Skeletal muscle tissue (tissue), 4 donors: Measurements from ENCODE around the gene TRAPPC10. TPM values are rescaled to one million over a fixed set of nuclear protein-coding genes. Genes with fewer than 3 reads are reported as not detected.
A peak's percentile ranks its signal among the peaks of the same experiment; 100 is the strongest.

Source experiments
- H3K27ac ChIP-seq: one replicate; pipeline ENCODE4 v1.7.0; 2013; ENCODE audit warnings: mild to moderate bottlenecking, low read depth, low read length, inconsistent platforms
- H3K27me3 ChIP-seq, 3 donors: one replicate each; pipeline ENCODE4 v1.7.0; 2013; ENCODE audit warnings: low read length in 3 of 3; ENCODE audit not compliant: control insufficient read depth in 3 of 3, insufficient read depth in 3 of 3
- H3K36me3 ChIP-seq, 3 donors: one replicate each; pipeline ENCODE4 v1.7.0; 2013; ENCODE audit warnings: low read length in 3 of 3; ENCODE audit not compliant: control insufficient read depth in 3 of 3, insufficient read depth in 3 of 3
- H3K4me1 ChIP-seq, 3 donors: one replicate each; pipeline ENCODE4 v1.7.0; 2013; ENCODE audit warnings: low read length in 3 of 3, mild to moderate bottlenecking in 3 of 3; ENCODE audit not compliant: control insufficient read depth in 3 of 3, insufficient read depth in 3 of 3
- H3K4me3 ChIP-seq, 3 donors: one replicate each; pipeline ENCODE4 v1.7.0; 2013; ENCODE audit warnings: low read length in 3 of 3
- H3K9ac ChIP-seq, 3 donors: one replicate each; pipeline ENCODE4 v1.7.0; 2013; ENCODE audit warnings: low read length in 3 of 3, mild to moderate bottlenecking in 3 of 3, moderate library complexity in 2 of 3, low read depth in 1 of 3
- H3K9me3 ChIP-seq, 3 donors: one replicate each; pipeline ENCODE4 v1.7.0; 2013; ENCODE audit warnings: low read length in 3 of 3; ENCODE audit not compliant: control insufficient read depth in 3 of 3
- total RNA-seq: library from RNA; depleted of rRNA; stranded (reverse); fragments of >200 nt; gene quantifications from one replicate; pipeline ENCODE4 v1.2.3, GENCODE V29; 2014
- donor health status: Osteomylitis.

The TRAPPC10 gene
- total RNA-seq, 1 donor from 2014 or later: 7.3 TPM

DNA sequence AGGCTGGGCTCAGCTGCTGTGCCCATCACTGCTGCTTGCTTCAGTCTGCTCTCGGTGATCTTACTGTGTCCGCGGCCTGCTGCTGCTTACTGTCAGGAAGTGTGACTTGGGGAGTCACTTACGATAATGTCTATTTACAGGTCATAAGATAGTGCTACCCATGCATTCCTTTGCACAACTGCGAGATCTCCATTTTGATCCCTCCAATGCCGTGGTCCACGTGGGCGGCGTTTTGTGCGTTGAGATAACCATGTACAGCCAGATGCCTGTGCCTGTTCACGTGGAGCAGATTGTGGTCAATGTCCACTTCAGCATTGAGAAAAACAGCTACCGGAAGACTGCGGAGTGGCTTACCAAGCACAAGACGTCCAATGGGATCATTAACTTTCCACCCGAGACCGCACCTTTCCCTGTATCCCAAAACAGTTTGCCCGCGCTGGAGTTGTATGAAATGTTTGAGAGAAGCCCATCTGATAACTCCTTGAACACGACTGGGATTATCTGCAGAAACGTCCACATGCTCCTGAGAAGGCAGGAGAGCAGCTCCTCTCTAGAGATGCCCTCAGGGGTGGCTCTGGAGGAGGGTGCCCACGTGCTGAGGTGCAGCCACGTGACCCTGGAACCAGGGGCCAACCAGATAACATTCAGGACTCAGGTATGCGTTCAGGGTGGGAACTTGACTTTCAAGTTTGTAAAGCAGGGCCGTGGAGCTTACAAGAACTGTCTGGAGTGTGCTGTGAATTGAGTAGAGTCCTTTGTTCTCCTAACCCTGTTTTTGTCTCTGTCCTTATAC is 70.7 kb downstream of the TRAPPC10 start:
- Histone ChIP-seq H3K4me1 (peaks cover 0 to 4% (median 3%) of the 10 kb centered on the region in 3 donors), H3K36me3 (peaks cover 45 to 75% (median 52%) of the 10 kb centered on the region in 3 donors), H3K27ac (no peak overlapping the region), H3K4me3 (no peak overlapping the region), H3K9me3 (no peaks in the 10 kb centered on the region), H3K27me3 (no peaks in the 10 kb centered on the region), H3K9ac (no peak overlapping the region)

DNA sequence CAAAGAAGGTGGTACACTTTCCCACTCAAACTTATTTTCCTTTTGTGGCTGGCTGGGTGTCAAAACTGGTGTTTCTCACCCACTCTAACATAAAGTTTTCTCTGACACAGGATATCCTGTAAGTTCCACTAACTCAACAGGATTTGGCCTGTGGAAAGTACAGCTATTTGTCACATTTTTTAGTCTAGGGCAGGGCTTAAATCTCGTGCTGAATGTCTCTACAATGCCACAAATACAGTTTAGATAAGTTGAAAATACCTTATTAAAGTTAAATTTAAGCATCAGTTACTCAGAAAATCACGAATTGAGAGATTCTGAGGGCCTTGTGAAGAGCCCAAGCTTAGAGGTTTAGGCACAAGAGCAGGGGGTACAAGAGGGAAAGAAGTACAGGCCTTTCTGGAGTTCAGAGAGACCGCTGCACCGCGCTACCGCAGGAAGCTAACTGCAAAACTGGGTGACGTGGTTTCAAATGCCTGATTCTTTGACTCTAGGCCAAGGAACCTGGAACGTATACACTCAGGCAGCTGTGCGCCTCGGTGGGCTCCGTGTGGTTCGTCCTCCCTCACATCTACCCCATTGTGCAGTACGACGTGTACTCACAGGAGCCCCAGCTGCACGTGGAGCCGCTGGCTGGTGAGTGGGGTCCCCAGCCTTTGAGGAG is 71.7 kb downstream of the TRAPPC10 start:
- H3K27me3 ChIP-seq: no peaks in the 10 kb centered on the region
- H3K27ac ChIP-seq: peak overlapping the region; percentile 11
- H3K36me3 ChIP-seq: peaks cover 47 to 76% (median 61%) of the 10 kb centered on the region in 3 donors
- H3K4me1 ChIP-seq: peaks cover 0 to 4% (median 3%) of the 10 kb centered on the region in 3 donors
- no peak overlapping the region for H3K9ac ChIP-seq
- no peaks in the 10 kb centered on the region for H3K9me3 ChIP-seq
- no peak overlapping the region for H3K4me3 ChIP-seq

DNA sequence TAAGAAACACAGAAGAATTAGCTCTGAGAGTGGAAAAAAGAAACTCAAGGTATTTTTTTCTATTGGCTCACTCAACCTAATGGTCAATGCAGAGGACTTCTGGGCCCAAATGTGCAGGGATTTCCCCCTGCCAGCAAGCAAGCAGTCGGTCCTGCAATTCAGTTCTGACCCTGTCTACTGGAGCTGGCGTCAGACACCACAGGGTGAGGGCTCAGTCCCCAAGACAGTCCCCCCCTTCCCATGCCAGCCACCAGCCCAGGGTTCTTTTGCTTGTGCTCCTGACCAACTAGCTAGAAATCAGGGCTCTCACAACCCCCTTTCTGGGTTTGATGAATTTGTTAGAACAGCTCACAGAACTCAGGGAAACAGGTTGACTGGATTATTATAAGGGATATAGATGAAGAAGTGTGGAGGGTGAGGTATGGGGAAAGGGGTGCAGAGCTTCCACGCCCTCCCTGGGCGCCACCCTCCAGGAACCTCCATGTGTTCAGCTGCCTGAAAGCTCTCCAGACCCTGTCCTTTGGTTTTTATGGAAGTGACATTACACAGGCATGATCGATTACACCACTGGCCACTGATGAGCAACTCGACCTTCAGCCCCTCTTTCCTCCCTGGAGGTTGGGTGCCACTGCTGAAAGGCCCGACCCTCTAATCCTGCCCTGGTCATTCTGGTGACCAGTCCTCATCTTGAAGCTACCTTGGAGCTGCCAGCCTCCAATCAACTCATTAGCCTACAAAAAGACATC is 72.6 kb downstream of the TRAPPC10 start:
- Histone ChIP-seq H3K4me3 (no peak overlapping the region), H3K36me3 (peaks cover 47 to 76% (median 61%) of the 10 kb centered on the region in 3 donors), H3K9me3 (no peaks in the 10 kb centered on the region), H3K27me3 (no peaks in the 10 kb centered on the region), H3K9ac (no peak overlapping the region), H3K27ac (no peak overlapping the region), H3K4me1 (peaks cover 0 to 4% (median 3%) of the 10 kb centered on the region in 3 donors)

DNA sequence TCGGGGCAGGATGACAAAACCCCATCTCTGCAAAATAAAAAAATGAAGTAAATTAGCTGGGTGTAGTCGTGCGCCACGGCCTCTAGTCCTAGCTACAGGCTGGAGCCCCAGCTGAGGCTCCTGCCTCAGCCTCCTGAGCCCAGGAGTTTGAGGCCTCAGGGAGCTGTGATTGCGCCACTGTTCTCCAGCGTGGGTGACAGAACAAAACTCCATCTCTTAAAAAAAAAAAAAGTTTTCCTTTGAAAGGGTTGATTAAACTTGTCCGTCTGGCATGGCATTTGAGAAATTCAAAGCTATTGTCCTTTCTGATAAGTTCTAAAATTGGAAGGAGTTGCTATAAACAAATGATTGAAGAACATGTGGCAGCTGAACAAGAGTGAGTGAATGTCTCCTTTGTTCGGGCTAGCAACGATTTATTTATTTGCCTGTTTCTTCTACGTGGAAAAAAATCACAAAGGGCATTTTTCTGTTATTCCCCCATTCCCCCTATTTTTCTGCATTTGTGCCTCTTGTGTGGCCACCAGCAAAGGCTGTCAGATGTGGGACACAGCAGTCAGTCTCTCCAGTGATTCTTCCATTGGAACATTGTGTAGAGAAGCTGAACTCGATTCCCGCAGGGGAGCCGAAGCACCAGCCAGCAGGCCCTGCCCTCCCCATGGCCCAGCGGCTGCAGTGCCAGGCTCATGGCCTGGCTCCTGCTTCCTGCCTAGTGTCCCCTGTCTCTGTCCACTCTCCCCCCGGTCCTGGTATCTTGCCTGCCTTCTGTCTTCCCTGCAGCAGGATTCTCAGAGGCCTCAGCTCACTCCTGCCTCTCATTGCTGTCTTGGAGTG is 73.6 kb downstream of the TRAPPC10 start:
- Histone ChIP-seq H3K9me3 (no peaks in the 10 kb centered on the region), H3K27me3 (no peaks in the 10 kb centered on the region), H3K36me3 (peaks cover 56 to 78% (median 68%) of the 10 kb centered on the region in 3 donors), H3K4me1 (peaks cover 0 to 4% (median 3%) of the 10 kb centered on the region in 3 donors), H3K27ac (no peak overlapping the region), H3K4me3 (no peak overlapping the region), H3K9ac (no peak overlapping the region)

DNA sequence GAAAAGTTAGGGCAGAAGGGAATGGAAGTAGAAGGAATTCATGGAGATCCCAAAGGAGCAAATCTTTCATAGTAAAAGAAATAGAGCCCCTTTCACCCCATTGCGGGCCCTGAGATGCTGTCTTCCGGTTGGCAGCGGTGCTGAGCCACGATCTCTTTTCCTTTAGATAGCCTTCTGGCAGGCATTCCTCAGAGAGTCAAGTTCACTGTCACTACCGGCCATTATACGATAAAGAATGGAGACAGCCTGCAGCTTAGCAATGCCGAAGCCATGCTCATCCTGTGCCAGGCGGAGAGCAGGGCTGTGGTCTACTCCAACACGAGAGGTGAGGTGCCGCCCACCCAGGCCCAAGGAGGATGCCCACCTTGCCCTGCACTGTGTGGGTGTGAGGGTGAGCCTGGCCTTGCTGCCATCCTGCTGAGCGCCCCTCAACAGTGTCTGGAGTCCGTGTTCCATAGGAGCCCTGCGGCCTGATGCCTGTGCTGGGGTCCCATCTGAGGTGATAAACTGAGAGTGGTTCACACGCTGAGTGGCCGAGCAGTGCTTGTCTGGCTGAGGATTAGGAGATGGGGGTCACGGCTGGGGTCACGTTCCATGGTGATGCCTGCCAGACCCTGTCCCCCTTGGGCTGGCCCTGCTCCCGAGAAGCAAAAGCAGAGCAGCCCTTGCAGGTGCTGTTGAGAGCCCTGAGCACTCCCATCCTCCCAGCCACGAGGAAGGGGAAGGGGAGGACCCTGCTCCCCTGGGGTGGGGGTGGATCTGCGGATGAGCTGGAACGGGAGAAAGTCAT is 74.7 kb downstream of the TRAPPC10 start:
- Histone ChIP-seq H3K4me1 (peaks cover 0 to 4% (median 3%) of the 10 kb centered on the region in 3 donors), H3K27me3 (no peaks in the 10 kb centered on the region), H3K9me3 (no peaks in the 10 kb centered on the region), H3K4me3 (no peak overlapping the region), H3K27ac (no peak overlapping the region), H3K36me3 (peaks cover 57 to 72% (median 61%) of the 10 kb centered on the region in 3 donors), H3K9ac (no peak overlapping the region)

DNA sequence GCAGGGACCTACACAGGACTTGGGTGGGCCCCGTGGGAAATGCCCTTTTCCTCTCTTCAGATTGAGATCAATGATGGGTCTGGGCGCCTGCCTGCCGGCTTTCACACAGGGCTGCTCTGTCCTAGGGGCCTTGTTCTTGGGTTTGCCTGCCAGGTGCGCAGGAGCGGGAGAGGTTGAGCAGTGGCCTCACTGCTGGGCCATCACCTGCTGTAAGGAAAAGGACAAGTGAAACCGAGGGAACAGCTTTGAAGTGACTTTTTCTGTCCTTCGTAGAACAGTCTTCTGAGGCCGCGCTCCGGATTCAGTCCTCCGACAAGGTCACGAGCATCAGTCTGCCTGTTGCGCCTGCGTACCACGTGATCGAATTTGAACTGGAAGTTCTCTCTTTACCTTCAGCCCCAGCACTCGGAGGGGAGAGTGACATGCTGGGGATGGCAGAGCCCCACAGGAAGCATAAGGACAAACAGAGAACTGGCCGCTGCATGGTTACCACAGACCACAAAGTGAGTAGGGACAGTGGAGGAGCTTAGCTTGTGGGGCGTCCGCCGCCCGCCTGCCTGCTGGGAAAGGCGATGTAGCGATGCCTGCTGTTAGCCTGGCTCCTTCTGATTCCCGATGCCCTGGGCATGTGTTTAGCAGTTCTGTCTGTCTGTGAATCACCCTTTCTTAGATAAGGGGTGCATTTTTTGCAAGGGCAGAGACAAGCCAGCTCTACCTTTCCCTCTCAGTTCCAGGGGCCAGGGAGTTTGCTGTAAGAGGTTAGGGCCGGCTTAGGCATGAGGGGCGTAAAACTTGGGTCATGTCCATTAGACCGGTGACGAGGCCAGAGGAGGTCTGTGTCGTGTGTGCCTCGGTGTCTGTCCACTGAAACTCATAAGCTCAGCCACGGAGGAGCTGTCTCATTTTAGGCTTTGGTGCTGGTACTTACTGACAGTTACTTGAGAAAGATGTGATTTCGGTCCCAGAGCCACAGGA is 75.6 kb downstream of the TRAPPC10 start:
- no peak overlapping the region for H3K27ac ChIP-seq
- H3K9me3 ChIP-seq: no peaks in the 10 kb centered on the region
- H3K9ac ChIP-seq: no peak overlapping the region
- peaks cover 0 to 4% (median 3%) of the 10 kb centered on the region in 3 donors for H3K4me1 ChIP-seq
- no peaks in the 10 kb centered on the region for H3K27me3 ChIP-seq
- H3K36me3 ChIP-seq: peaks cover 55 to 70% (median 59%) of the 10 kb centered on the region in 3 donors
- no peak overlapping the region for H3K4me3 ChIP-seq

DNA sequence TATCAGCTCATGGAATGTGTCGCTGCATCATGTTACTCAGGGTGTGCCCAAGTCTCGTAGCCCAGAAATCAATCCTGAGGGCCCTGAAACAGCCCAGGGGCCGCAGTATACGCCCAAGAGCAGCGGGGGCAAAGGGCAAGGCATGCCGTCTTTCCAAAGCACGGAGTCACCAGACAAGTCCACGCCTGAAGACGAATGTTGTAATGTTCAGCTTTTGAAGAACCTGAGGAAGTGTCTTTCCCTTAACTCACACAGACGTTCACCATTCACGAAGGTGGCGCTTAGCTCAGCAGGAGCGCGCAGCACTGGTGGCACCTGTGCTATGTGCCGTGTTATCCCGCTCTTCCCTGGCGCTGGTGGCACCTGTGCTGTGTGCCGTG is 76.3 kb downstream of the TRAPPC10 start:
- peaks cover 53 to 64% (median 53%) of the 10 kb centered on the region in 3 donors for H3K36me3 ChIP-seq
- H3K27ac ChIP-seq: no peak overlapping the region
- H3K27me3 ChIP-seq: no peaks in the 10 kb centered on the region
- H3K4me3 ChIP-seq: no peak overlapping the region
- H3K9ac ChIP-seq: no peak overlapping the region
- peaks cover 0 to 4% (median 3%) of the 10 kb centered on the region in 3 donors for H3K4me1 ChIP-seq
- no peaks in the 10 kb centered on the region for H3K9me3 ChIP-seq
